Spleen (tissue), 11 donors: Measurements from ENCODE around the gene SLCO4A1. TPM values are rescaled to one million over a fixed set of nuclear protein-coding genes. Genes with fewer than 3 reads are reported as not detected.

Experiments
- DNase-seq: peaks from one replicate; pipeline ENCODE4 v3.0.0-alpha.2; 2020
- H3K27ac ChIP-seq, 8 donors: fragments of 200-600 bp; sonication (generic) in 7 of 8; 1 replicate in 4 of 8; 2 replicates in 4 of 8; pipeline versions ENCODE4 v1.5.0 to v1.8.0; 2016 to 2021; ENCODE audit warnings: inconsistent platforms in 4 of 8, mild to moderate bottlenecking in 4 of 8, moderate library complexity in 1 of 8
- H3K27me3 ChIP-seq, 7 donors: fragments of 200-600 bp; sonication (generic) in 6 of 7; replicated peaks in 1 of 7; 1 replicate in 4 of 7; 2 replicates in 3 of 7; pipeline versions ENCODE4 v1.5.0 to v1.8.0; 2016 to 2021; ENCODE audit warnings: inconsistent platforms in 3 of 7, mild to moderate bottlenecking in 1 of 7
- H3K36me3 ChIP-seq, 6 donors: fragments of 200-600 bp; sonication (generic) in 5 of 6; 1 replicate in 4 of 6; 2 replicates in 2 of 6; pipeline versions ENCODE4 v1.5.0 to v1.8.0; 2016 to 2021; ENCODE audit warnings: inconsistent platforms in 2 of 6
- H3K4me1 ChIP-seq, 6 donors: fragments of 200-600 bp; sonication (generic) in 5 of 6; 1 replicate in 3 of 6; 2 replicates in 3 of 6; pipeline versions ENCODE4 v1.5.0 to v1.8.0; 2016 to 2021; ENCODE audit warnings: inconsistent platforms in 3 of 6
- H3K4me3 ChIP-seq, 8 donors: fragments of 200-600 bp; sonication (generic) in 7 of 8; 1 replicate in 4 of 8; 2 replicates in 4 of 8; pipeline versions ENCODE4 v1.5.0 to v1.8.0; 2016 to 2021; ENCODE audit warnings: inconsistent platforms in 4 of 8, mild to moderate bottlenecking in 4 of 8, moderate library complexity in 2 of 8
- H3K9me3 ChIP-seq, 8 donors: fragments of 200-600 bp; sonication (generic) in 7 of 8; 1 replicate in 4 of 8; 2 replicates in 4 of 8; pipeline versions ENCODE4 v1.5.0 to v1.8.0; 2016 to 2021; ENCODE audit warnings: inconsistent platforms in 4 of 8
- CTCF ChIP-seq, 11 experiments: fragments of 200-600 bp in 7 of 11; fragments of 450-650 bp in 4 of 11; sonication (generic) in 4 of 11; IDR thresholded peaks in 8 of 11; conservative IDR thresholded peaks in 3 of 11; 1 replicate in 7 of 11; 2 replicates in 4 of 11; pipeline versions ENCODE4 v1.4.0 to v1.8.0; 2016 to 2021; ENCODE audit warnings: antibody characterized with exemption in 11 of 11, inconsistent platforms in 4 of 11, mild to moderate bottlenecking in 1 of 11
- POLR2A ChIP-seq, 3 donors: fragments of 450-650 bp; IDR thresholded peaks; one replicate each; pipeline ENCODE4 v1.5.1; 2017; ENCODE audit warnings: antibody characterized with exemption in 3 of 3, mild to moderate bottlenecking in 1 of 3
- POLR2AphosphoS5 ChIP-seq, 3 donors: sonication (generic); formaldehyde crosslinking; IDR thresholded peaks; one replicate each; pipeline ENCODE4 v1.5.1; 2017; ENCODE audit warnings: antibody characterized with exemption in 3 of 3
- WGBS, 5 donors: extraction: QIAGEN DNeasy Blood & Tissue Kit in 3 of 5; methylation state at CpG; one replicate each; pipeline versions ENCODE4 v1.1.5 to v1.1.7; 2013 to 2018; 5-methylcytosine and 5-hydroxymethylcytosine counted together
- intact Hi-C: fragments of 100-400 bp; cut with DNase I; formaldehyde crosslinking; loops from one replicate; pipeline ENCODE4 v1.15.0; 2023; ENCODE audit warnings: low total_unique reads
- polyA plus RNA-seq, 3 donors: library from polyadenylated mRNA; stranded (reverse); fragments of 200-250 nt; gene quantifications; one replicate each; pipeline ENCODE4 v1.2.1, GENCODE V29; 2013
- total RNA-seq, 7 donors: library from RNA; depleted of rRNA in 3 of 7; stranded (reverse); fragments of >200 nt in 3 of 7; fragmentation: NEBNext Ultra II Directional in 4 of 7; extraction: Animal tissue kit (Norgen Biotek cat#: 25700) in 4 of 7; gene quantifications; one replicate each; pipeline versions ENCODE4 v1.1.0 to v1.2.1, GENCODE V29; 2016 to 2021
- donor health status: healthy with polysubstance abuse.
- donor health status: DM: no; HTN: no; CAD: no; lungs with moderate emphysema.
- donor health status: DM: no; HTN: no; CAD: no.
- donor health status: Bipolar disorder and iron deficiency.
- donor health status: healthy.
- donor health status: DM: no; HTN: no; CAD: no.
- donor health status: DM: yes; HTN: yes; CAD: no.

Gene SLCO4A1
- total and polyA plus RNA-seq, 10 donors, result 2.9 to 16.3 (median 7.0) TPM

GRCh38 chr20:62675156-62675876 lies 33.0 kb downstream of the SLCO4A1 start:
- DNase-seq, result no peak
- WGBS, 5 donors, result 61 to 78% (median 70%) methylated on average over 14 to 25 of the region's 25 CpGs
- peaks cover 0 to 79% (median 23%) of the 10 kb centered on the region in 6 donors for H3K4me1 ChIP-seq
- H3K27me3 ChIP-seq, result peaks cover 0 to 25% (median 0%) of the 10 kb centered on the region in 7 donors
- H3K9me3 ChIP-seq, result peaks cover 0 to 6% (median 6%) of the 10 kb centered on the region in 8 donors
- peaks cover 0 to 4% (median 0%) of the 10 kb centered on the region in 6 donors for H3K36me3 ChIP-seq
- H3K4me3 ChIP-seq, result no peak overlapping the region
- TF ChIP-seq POLR2A (IDR thresholded peaks at IDR 0.05) (no peak), POLR2AphosphoS5 (IDR thresholded peaks at IDR 0.05) (peak in 1 of 3 donors; percentile 47), CTCF (IDR thresholded peaks at IDR 0.05 in 8 of 11, conservative IDR thresholded peaks at IDR 0.05 in 3 of 11) (no peak)
- peak overlapping the region in 2 of 8 donors; percentile 5 to 9 for H3K27ac ChIP-seq
- intact Hi-C loops, result no loop called here

GRCh38 chr20:62675877-62676260 lies 33.6 kb downstream of the SLCO4A1 start:
- intact Hi-C loops, result no loop called here
- Histone ChIP-seq H3K27ac (peak overlapping the region in 2 of 8 donors; percentile 5 to 9), H3K27me3 (peaks cover 0 to 25% (median 0%) of the 10 kb centered on the region in 7 donors), H3K4me3 (no peak overlapping the region), H3K9me3 (peaks cover 0 to 10% (median 7%) of the 10 kb centered on the region in 8 donors), H3K4me1 (peaks cover 0 to 79% (median 23%) of the 10 kb centered on the region in 6 donors), H3K36me3 (peaks cover 0 to 2% (median 0%) of the 10 kb centered on the region in 6 donors)
- WGBS, 5 donors, result 71 to 89% (median 86%) methylated on average over 13 to 14 of the region's 14 CpGs
- DNase-seq, result no peak
- TF ChIP-seq POLR2AphosphoS5 (IDR thresholded peaks at IDR 0.05) (no peak), CTCF (IDR thresholded peaks at IDR 0.05 in 8 of 11, conservative IDR thresholded peaks at IDR 0.05 in 3 of 11) (no peak), POLR2A (IDR thresholded peaks at IDR 0.05) (no peak)

- no peak for TF ChIP-seq POLR2AphosphoS5 (IDR thresholded peaks at IDR 0.05)
- no peak for TF ChIP-seq CTCF (IDR thresholded peaks at IDR 0.05 in 8 of 11, conservative IDR thresholded peaks at IDR 0.05 in 3 of 11)
- peaks cover 0 to 28% (median 0%) of the 10 kb centered on the region in 7 donors for H3K27me3 ChIP-seq
- DNase-seq, result no peak
- peaks cover 0 to 10% (median 7%) of the 10 kb centered on the region in 8 donors for H3K9me3 ChIP-seq
- no peaks in the 10 kb centered on the region for H3K36me3 ChIP-seq
- intact Hi-C loops, result no loop called here
- 53 to 85% (median 76%) methylated on average over 9 of the region's 9 CpGs for WGBS, 5 donors
- H3K4me1 ChIP-seq, result peaks cover 0 to 74% (median 23%) of the 10 kb centered on the region in 6 donors
- no peak overlapping the region for H3K4me3 ChIP-seq
- peak overlapping the region in 1 of 8 donors; percentile 60 for H3K27ac ChIP-seq
Observed at GRCh38 chr20:62676976-62677375, 34.7 kb downstream of the SLCO4A1 start.

GRCh38 chr20:62677678-62678077 lies 35.4 kb downstream of the SLCO4A1 start:
- intact Hi-C loops, result no loop called here
- H3K4me1 ChIP-seq, result peaks cover 0 to 67% (median 23%) of the 10 kb centered on the region in 6 donors
- no peak for DNase-seq
- no peak overlapping the region for H3K4me3 ChIP-seq
- TF ChIP-seq CTCF (IDR thresholded peaks at IDR 0.05 in 8 of 11, conservative IDR thresholded peaks at IDR 0.05 in 3 of 11) (no peak), POLR2A (IDR thresholded peaks at IDR 0.05) (no peak), POLR2AphosphoS5 (IDR thresholded peaks at IDR 0.05) (no peak)
- H3K36me3 ChIP-seq, result no peaks in the 10 kb centered on the region
- 53 to 71% (median 57%) methylated on average over 9 to 10 of the region's 10 CpGs for WGBS, 5 donors
- H3K27me3 ChIP-seq, result peaks cover 0 to 34% (median 2%) of the 10 kb centered on the region in 7 donors
- peaks cover 0 to 10% (median 7%) of the 10 kb centered on the region in 8 donors for H3K9me3 ChIP-seq
- peak overlapping the region in 3 of 8 donors; percentile 1 to 60 (median 60) for H3K27ac ChIP-seq
